HG03442 (cell line): ENCODE data around the gene SESN1.

Experiments used
- ATAC-seq: cut with Tn5 transposase; IDR thresholded peaks from one replicate; pipeline ENCODE4 v1.9.1; 2021; ENCODE audit warnings: mild to moderate bottlenecking, moderate library complexity; ENCODE audit not compliant: unreplicated experiment

Gene SESN1

DNA sequence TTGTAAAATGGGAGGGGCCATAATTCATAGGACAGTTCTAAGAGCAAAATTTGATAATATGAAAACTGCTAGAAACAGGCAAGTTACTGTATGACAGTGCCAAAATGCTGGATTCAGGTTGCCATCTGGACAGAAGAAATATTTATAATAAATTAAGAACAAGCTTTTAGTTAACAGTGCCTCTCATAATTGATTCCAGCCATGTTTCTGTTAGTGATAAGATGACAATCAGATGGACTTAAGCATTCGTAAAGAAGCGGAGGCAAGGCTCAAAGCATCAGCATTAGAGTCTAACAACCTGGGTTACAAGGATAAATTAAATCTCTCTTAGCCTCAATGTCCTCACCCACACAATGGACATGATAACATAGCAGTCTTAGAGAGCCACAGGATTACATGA, 61.0 kb downstream of the SESN1 start:
- ATAC-seq, result no peak

DNA sequence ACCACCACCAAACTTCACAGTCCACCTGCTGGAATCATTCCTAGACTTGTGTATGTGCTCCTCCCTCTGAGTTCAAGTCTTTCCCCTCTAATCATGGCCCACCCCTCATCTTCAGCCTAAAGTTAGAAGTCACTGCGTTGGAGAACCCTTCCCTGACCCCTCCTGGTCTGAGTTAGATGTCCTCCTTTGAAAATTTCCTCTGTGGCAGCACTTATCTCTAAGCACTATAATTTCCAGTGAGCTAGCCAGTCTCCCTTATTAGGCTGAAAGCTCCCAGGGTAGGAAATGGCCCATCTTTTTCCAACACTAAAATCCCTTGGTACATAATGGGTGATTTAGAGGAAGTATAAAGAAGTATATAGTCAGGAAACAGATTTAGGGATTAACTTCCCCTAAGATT, 63.2 kb downstream of the SESN1 start:
- no peak for ATAC-seq

DNA sequence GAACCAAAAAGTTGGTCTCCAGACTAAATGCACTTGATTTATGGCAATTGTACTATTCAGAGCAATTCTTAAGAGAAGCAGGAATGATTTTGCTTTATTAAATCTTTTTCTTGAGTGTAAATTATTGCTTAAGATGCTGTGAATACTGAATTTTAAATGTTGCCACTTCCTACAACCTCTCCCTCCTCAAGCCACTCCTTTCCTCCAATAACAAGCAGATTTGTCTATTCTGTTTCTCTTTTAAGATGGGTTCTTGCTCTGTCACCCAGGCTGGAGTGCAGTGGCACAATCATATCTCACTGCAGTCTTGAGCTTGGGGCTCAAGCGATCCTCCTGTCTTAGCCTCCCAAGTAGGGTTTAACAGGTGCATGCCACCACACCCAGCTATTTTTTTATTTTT, 65.3 kb downstream of the SESN1 start:
- ATAC-seq, result no peak

DNA sequence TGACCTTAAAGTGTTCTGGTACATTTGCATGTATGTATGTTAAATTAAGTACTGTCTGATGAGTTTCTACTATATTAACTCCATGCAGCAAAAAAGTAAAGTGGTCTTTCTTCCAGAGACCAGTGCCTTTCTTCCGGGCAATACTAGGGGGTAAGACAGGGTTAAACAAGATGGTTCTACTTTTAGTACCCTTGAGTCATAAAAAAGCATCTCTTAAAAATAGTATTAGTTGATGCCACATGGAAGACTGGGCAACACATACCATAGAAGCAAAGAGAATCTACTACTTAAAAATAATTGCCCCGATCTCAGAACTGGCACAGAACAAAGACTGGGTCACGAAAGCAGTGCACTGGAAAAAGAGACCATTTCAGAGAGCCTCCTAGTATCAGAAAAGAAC, 66.2 kb downstream of the SESN1 start:
- no peak for ATAC-seq

DNA sequence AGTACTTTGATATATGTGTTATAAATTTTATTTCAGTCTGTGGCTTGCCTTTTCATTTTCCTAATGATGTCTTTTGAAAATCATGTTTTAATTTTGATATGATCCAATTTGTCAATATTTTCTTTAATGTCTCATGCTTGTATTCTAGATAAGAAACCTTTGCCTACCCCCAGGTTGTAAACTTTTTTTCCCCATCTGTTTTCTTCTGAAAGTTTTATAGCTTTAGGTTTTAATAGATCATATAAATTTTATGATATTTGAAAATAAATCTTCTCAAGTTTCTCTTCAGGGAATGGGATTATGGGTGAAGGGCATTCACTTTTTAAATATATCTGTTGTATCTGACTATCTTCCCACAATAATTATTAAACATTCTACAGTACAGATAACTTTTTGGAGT, 66.7 kb downstream of the SESN1 start:
- no peak for ATAC-seq

DNA sequence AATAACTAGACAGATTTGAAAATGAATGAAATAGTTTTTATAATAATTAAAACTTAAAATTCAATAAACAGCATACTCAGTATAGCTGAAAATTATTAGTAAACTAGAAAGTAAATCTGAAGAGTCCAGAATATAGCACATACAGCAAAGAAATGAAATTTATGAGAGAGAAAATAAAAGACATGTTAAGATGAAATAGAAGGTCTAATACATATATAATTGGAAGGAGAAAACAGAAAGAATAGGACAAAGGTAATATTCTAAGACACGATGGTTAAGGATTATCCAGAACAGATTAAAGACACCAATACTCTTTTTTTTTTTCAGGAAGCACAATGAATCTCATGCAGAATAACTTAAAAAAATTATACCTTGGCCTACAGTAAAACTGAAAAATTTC, 69.0 kb downstream of the SESN1 start:
- no peak for ATAC-seq

DNA sequence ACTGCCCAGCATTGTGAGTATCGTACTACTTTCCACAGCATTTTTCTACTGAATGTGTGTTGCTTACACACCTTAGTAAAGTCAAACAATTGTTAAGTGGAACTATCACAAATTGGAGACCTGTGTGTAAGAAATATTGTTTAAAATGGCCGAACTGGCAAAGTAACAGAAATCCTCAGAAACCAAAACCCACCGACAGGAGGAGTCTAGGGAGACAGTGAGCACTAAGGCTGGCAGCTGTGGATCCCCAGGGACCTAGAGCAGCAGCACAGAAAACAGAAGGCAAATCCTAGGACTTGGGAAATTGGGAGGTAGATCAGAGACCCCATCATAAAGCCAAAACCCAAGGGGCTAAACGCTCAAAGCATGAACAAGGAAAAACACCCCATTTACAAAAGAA, 69.9 kb downstream of the SESN1 start:
- ATAC-seq, result no peak

DNA sequence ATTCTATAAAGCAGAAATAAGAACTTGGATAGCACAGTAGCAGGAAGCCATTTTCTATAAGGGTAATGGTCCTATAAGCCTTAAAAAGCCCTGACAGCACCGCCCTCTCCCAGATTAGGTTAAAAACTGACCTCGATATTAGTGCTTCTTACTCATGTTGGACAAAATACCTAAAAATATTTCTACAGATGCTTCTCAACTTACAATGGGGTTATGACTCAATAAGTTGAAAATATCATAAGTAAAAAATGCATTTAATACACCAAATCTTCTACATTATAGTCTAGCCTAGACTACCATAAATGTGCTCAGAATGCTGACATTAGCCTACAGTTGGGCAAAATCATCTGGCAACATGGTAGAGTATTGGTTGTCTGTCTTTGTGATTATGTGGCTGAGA, 70.3 kb downstream of the SESN1 start:
- no peak for ATAC-seq

DNA sequence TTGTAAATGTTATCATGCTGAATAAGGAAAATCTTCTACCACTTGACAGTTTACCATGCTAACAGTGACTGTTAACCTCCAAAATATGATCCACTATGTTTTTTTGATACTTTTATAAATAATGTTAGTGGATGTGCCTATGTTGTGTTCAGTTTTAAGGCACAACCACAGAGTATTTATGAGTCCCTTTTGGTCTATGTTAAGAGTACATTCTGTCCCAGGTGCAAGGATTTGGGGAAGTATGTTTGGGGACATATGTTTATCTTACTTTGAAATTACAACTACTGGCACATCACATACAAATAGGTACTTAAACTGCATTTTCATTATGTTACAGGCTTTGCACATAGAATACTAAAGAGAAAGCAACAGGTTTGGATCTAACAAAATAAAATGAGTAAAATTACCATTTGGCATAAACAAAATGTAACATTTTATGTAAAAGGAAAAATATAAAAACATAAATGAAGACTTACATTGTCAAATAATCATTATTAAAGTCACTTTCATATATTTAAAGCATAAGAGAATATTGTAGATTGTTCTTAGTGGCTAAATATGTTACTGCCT, 71.2 kb downstream of the SESN1 start:
- ATAC-seq, result no peak

DNA sequence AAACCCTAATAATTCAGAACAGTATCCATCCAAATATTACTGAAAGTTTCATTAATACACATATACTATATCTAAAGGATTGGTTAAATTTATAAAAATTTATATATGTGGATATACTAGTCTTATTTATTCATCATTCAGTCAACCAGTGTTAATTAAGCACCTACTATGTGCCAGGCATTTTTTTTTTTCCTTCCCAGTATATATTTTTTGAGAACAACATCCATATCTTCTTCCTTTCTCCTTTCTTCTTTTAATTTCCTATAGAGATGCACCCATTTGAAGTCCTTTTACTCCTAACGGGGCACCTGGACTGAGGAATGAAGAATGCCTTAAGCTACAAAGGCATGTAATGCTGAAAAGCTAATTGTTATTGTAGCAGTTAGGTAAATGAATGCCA, 72.8 kb downstream of the SESN1 start:
- ATAC-seq, result no peak

DNA sequence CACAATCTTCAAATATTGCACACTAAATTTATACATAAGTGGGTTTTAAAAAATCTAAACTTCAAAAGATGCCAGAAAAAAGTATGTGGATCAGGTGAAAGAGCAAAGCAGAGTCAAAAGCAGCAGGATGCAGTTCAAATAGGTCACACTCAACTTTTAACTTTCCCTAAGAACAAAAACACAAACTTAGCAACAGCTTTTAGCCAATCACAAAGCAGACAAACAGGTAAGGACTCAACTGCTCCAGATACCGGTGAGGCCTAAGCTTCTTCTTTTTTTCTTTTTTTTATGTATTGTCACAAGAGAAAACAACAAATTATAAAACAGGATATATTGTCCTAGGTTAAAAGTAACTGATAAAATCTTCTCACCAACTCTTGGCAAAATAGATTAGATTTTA, 74.7 kb downstream of the SESN1 start:
- ATAC-seq, result no peak

DNA sequence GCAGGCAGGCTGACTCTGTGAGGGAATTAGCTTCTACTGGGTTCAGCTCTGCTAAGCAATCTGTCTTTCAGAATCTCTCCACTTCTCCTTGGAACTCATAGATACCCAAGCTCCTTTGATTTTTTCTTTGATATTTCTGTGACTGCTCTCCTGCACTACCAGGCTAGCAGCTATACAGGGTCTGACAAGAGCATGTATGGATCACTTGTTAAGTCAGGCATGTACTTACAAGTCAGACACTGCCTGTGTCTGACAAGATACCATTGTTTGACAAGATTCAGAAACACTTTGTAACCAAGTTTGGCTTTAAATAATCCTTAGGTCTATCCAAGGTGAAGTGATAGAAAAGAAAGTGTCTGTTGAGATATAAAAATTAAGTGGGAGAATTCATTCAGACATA, 79.5 kb downstream of the SESN1 start:
- ATAC-seq, result no peak

DNA sequence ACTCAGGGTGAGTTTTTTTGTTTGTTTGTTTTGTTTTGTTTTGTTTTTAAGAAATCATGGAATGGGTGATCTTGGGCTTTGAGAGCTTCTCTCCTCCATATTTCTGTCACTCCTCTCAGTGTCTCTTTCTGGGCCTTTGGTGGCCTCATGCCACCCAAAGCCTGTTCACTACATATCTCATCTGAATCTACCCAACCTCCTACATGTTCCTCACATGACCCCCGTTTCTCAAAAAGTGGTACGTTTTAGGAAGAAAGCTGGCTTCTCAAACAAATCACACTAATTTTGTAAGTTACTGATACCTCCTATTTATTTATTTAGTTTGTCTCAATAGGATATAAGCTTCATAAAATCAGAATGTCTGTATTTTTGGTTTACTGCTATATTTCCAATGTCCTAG, 80.0 kb downstream of the SESN1 start:
- ATAC-seq, result no peak

DNA sequence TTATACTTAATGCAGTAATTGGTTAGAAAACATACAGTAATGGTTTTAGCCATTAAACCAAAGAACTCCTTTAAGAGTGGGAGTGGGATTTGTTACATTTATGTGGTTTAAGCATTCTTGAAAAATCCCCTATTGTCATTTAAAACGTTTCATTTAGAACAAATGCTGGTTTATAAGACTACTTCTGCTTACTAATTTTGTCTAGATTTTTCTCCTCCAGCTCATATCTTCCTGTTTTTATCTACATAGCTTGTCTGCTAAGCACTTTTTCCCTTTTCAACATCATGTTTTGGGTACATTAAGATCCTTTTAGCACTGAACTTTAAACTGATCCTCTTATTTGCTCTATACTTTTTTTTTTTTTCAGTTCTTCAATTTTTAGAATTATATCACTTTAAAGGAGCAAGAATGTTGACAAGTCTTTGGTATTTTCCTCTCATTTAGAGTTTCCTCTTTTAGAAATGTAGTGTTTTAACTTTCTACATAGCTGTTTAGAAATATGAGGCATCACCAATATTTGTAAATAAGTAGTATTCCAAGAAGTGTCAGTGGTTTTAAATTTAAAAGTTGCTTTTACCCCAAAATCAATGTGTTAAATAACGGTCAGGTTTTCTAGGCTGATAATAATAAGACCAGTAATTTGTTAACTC, 80.9 kb downstream of the SESN1 start:
- no peak for ATAC-seq

DNA sequence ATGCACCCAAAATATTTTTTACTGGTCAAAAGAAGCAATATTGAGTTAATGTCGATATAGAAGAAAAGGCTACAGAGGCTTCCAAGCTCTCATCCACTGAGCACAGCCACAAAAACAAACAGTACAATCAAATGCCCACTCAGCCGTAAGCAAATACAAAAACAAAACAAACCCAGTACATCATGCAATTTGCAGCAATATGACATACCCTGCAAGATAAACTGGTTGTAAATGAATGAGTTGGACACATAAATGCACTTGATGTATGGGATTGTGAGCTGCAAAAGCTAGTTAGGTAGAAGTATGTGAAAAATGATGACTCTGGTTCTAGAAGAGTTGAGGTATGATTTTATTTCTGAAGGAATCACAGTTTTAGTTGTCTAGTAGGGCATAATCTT, 83.9 kb downstream of the SESN1 start:
- no peak for ATAC-seq

DNA sequence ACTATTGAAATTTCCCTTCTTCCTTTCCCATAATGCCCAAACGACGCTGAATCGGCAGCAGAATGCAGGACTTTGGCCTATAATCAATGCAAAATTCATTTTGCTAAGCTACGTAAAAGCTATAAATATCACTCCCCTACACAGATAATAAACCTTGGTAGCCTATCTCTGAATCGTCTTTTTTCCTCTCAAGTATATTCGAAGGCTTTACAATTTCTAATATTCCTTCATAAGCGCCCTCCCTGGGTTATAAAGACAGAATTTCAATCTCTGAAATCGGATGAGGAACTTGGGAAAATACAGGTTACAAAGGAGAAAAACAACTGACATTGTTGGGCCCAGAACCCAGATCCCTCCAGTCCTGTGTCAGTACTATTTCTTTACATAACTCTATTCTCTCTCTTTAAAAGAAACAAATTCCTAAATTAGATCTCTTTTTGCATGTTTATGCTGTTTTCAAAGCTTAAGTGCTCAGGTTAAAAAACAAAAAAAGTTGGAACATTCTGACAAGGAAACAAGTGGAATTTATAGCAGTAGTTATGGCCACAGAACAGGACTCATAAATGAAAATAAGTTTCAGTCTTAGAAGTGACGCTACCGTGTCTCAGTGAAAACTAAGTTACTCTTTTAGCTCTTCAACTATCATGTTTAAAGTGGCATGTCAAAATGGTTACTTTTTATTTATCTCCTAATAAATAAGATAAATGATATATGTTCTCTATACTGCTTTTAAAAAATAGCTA, 84.5 kb downstream of the SESN1 start:
- ATAC-seq, result no peak

DNA sequence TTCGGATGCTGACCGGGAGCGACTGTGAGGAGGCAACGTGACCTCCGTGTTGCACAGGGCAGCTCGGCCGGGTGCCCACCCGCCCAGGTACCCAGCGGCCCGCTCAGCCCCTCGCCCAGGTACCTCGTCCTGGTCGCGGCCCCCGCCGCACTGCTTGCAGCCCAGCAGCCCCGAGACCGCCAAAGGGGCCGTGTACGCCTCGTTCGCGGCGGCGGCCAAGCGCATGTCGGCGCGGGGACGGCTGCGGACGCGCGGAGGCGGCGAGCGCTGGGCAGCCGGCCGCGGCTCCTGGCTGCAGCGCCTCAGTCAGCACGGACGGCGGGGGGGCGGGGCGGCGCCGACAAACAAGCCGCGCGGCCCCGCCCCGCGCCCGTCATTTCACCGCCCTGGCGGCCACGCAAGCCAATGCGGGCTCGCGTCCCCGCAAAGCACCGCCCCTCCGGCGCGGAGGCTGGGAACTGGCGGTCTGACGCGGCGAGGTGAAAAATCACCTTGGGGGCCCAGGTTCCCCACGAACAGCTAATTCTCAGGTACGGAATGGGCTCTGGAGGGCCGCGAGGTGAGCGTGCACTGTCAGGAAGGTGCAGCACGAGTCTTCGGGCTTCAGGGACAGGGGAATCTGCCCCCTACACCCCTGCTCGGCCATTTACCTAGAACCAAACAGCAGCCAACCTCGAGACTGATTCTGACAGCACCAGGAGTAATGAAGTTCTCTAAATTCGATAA, 85.2 kb downstream of the SESN1 start:
- ATAC-seq, result peak; percentile 91

DNA sequence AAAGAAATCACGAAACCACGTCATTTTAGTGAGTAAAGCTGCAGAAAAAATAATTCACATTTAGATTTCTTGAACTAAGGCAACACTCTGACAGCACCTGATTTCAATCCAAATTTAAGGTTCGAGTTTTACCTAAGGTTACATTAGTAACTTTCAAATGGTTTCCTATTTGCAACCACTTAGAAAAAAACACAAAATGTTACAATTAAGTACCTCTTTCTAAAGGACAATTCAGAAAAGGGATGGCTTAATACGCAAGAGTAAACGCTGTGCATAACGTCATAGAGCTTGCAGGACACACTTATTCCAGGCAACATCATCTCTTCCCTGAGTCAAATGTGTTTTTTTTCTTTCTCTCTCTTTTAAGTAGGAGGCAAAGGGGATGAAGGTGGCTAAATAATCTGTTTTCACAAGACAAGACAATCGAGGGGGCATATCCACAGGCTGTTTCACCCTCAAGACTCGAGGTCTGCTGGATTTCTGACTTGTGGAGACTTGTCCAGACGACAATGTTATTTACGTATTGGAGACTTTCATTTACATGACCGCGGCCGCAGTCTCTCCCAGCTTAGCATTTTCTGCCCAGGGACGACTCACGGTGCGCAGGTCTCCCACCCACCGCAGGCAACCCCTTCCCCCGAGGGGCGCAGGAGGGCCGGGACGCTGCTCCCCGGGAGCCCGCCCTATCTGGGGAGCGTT, 86.0 kb downstream of the SESN1 start:
- ATAC-seq, result peak; percentile 30

DNA sequence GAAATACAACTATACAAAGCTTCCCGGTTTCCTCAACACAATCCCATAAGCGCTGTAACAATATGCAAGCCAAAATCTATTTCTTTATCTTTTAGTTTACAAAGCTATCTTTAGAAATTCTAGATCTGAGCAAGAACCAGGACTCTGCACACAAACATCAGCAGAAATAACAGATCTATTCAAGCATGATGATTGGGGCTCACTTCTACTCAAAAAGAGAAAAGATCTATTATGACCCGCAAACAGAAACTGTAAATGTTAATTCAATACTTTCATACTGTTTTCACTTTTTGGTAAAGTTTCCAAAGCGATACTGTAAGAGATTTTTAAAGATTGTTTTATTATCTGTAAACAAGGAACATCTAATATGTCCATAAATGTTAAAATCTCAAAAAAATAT, 86.6 kb downstream of the SESN1 start:
- ATAC-seq, result no peak

DNA sequence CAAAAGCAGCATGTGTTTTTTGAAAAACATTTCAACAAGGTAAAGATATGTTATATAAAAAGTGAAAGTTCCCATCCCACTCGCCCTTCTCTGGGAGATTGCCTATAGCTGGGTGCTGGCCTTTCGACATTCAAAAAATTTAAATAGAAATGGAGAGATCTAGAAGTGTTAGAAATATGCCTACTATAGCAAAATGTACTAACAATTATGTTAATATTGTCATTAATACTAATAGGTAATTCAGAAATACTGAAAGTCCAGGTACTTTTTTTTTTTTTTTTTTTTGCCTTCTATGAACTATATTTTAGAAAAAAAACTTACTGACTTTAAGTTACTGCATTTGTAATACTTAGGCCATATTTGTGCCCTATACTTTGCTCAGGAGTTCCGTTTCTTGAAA, 87.1 kb downstream of the SESN1 start:
- no peak for ATAC-seq

DNA sequence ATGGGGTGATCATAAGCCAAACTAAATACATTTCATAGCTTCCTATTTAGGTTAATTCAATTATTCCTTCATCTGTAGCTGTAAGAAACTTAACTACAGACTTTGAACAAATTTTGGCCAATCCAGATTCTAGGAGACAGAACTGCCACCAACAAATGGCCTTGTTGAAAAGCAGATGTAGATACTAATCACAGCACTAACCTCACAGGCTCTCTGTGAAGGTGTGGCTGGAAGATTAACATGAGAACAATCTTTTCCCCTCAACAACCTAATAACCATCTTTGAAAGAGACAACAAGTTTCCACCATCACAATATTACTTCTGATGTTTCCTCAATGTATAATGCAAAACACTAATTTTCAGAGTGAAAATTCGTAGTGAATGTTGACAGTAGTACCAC, 87.8 kb downstream of the SESN1 start:
- no peak for ATAC-seq
